ENCODE results near the gene RRP15. TPM values are rescaled to one million over a fixed set of nuclear protein-coding genes. Genes with fewer than 3 reads are reported as not detected.

Gene RRP15
- total and polyA plus RNA-seq, 2 of the 13 experiments (the other 11 are each of a cell fraction or from before 2014, with no cell fraction given) = 2.1 to 37.5 TPM

DNA sequence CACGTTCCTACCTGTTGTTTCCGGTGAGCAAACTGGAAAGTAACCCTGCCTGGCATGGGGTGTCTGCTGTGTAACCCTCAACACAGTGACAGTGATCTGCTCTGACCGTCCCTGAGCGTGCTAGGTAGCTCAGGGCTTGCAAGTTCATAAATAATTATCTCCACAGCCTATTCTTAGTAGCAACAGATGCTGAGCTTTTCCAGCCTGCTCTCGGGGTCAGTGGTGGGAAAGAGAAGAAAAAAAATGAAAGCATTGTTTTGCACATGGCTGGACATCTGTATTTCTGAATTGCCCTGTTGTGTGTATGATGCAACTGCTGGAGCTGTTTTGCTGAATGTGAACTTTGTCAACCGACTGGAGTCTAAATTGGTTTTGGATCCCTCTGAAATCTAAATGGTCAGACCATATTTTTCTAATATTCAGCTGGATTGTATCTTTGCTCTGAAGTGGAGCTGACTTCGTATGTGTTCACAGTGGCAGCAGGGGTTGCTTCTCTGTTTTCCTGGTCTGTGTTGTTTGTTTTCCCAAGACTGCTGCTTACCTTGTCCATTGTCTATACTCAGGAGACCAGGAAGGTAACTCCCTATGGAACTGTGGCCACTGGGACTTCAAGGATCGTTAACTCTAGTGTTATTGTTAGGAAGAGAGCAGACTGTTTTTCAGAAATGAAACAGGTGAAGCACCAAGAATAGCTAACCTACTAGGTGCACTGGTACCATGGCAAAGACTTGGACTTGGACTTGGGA, 87.0 kb downstream of the RRP15 start (continued):
- TF ChIP-seq ZBTB4 (CRISPR knock-in tag; IDR thresholded peaks at IDR 0.05; ENCODE audit: borderline replicate concordance) (peak; percentile 58; the same call in 1 of the 2 replicates), PAXIP1 (CRISPR knock-in tag; conservative IDR thresholded peaks at IDR 0.05) (peak; percentile 9; the same call in 1 of the 2 replicates), HNF4G (IDR thresholded peaks at IDR 0.05; ENCODE audit: borderline replicate concordance, low read depth, low read length) (peak; percentile 41; the same call in 1 of the 2 replicates), HNF4G (CRISPR knock-in tag; IDR thresholded peaks at IDR 0.05; ENCODE audit: borderline replicate concordance, low read depth) (no peak), PHF21A (CRISPR knock-in tag; IDR thresholded peaks at IDR 0.05) (peak; percentile 45; the same call in 1 of the 2 replicates), GTF2F1 (IDR thresholded peaks at IDR 0.05; ENCODE audit: low read length) (no peak), HOXA3 (CRISPR knock-in tag; IDR thresholded peaks at IDR 0.05) (no peak), POLR2G (IDR thresholded peaks at IDR 0.05; ENCODE audit: low read depth, low read length) (0 out of 2 replicates have a peak, but pooled peaks have one; percentile 29), TCF12 (IDR thresholded peaks at IDR 0.05) (no peak), TCF12 (CRISPR knock-in tag; IDR thresholded peaks at IDR 0.05) (no peak), FOXA1 (IDR thresholded peaks at IDR 0.05) (no peak), FOXA1 (CRISPR knock-in tag; IDR thresholded peaks at IDR 0.05) (0 out of 2 replicates have a peak, but pooled peaks have one; percentile 14), ZFP1 (CRISPR knock-in tag; IDR thresholded peaks at IDR 0.05) (no peak), POGK (CRISPR knock-in tag; conservative IDR thresholded peaks at IDR 0.05) (no peak), ZNF460 (CRISPR knock-in tag; IDR thresholded peaks at IDR 0.05; ENCODE audit: borderline replicate concordance) (no peak), SNAPC2 (CRISPR knock-in tag; IDR thresholded peaks at IDR 0.05) (no peak)
- TF ChIP-seq, protein P1, sequence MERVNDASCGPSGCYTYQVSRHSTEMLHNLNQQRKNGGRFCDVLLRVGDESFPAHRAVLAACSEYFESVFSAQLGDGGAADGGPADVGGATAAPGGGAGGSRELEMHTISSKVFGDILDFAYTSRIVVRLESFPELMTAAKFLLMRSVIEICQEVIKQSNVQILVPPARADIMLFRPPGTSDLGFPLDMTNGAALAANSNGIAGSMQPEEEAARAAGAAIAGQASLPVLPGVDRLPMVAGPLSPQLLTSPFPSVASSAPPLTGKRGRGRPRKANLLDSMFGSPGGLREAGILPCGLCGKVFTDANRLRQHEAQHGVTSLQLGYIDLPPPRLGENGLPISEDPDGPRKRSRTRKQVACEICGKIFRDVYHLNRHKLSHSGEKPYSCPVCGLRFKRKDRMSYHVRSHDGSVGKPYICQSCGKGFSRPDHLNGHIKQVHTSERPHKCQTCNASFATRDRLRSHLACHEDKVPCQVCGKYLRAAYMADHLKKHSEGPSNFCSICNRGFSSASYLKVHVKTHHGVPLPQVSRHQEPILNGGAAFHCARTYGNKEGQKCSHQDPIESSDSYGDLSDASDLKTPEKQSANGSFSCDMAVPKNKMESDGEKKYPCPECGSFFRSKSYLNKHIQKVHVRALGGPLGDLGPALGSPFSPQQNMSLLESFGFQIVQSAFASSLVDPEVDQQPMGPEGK (CRISPR knock-in tag; IDR thresholded peaks at IDR 0.05) = no peak

All from HepG2 (cell line).